ENCODE data around the gene RNF149. TPM values are rescaled to one million over a fixed set of nuclear protein-coding genes. Genes with fewer than 3 reads are reported as not detected.

RNF149 gene
- total and polyA plus RNA-seq, 8 donors = 51.5 to 111 (median 66.5) TPM

GRCh38 chr2:101348883-101349282 is 40.4 kb upstream of the RNF149 start:
- Histone ChIP-seq H3K9me3 (no peaks in the 10 kb centered on the region), H3K4me3 (no peak overlapping the region), H3K27ac (no peak overlapping the region), H3K27me3 (no peaks in the 10 kb centered on the region), H3K36me3 (no peaks in the 10 kb centered on the region), H3K4me1 (no peaks in the 10 kb centered on the region)
- intact Hi-C loops (cut with DNase I) = no loop called here
- ATAC-seq (no peak), DNase-seq (no peak)
- TF ChIP-seq, protein P1, sequence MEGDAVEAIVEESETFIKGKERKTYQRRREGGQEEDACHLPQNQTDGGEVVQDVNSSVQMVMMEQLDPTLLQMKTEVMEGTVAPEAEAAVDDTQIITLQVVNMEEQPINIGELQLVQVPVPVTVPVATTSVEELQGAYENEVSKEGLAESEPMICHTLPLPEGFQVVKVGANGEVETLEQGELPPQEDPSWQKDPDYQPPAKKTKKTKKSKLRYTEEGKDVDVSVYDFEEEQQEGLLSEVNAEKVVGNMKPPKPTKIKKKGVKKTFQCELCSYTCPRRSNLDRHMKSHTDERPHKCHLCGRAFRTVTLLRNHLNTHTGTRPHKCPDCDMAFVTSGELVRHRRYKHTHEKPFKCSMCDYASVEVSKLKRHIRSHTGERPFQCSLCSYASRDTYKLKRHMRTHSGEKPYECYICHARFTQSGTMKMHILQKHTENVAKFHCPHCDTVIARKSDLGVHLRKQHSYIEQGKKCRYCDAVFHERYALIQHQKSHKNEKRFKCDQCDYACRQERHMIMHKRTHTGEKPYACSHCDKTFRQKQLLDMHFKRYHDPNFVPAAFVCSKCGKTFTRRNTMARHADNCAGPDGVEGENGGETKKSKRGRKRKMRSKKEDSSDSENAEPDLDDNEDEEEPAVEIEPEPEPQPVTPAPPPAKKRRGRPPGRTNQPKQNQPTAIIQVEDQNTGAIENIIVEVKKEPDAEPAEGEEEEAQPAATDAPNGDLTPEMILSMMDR (IDR thresholded peaks at IDR 0.05) = no peak

DNA sequence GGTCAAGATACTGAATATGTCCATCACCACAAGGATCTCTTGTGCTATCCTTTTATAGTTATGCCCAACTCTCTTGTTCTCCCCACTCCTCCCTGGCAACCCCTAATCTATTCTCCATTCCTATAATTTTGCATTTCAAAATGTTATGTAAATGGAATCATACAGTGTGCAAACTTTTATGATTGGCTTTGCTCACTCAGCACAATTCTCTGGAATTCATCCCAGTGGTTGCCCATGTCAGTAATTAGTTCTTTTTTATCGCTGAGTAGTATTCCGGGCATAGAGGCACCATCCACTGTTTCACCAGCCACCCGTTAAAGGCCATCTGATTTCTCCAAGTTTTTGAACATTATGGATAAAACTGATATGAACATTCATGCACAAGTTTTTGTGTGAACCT is 38.4 kb upstream of the RNF149 start:
- H3K36me3 ChIP-seq = no peaks in the 10 kb centered on the region
- H3K4me3 ChIP-seq = no peak overlapping the region
- ATAC-seq = no peak
- TF ChIP-seq, protein P1 (IDR thresholded peaks at IDR 0.05) = no peak
- H3K27ac ChIP-seq = no peak overlapping the region
- no peaks in the 10 kb centered on the region for H3K9me3 ChIP-seq
- H3K27me3 ChIP-seq = no peaks in the 10 kb centered on the region
- DNase-seq = no peak
- intact Hi-C loops (cut with DNase I) = no loop called here
- peaks cover 0 to 7% of the 10 kb centered on the region in 2 donors for H3K4me1 ChIP-seq

- DNase-seq = no peak
- TF ChIP-seq, protein P1 (IDR thresholded peaks at IDR 0.05) = no peak
- Histone ChIP-seq H3K9me3 (no peaks in the 10 kb centered on the region), H3K4me3 (no peak overlapping the region), H3K27me3 (no peaks in the 10 kb centered on the region), H3K36me3 (no peaks in the 10 kb centered on the region), H3K27ac (no peak overlapping the region), H3K4me1 (peaks cover 6 to 29% of the 10 kb centered on the region in 2 donors)
- no peak for ATAC-seq
- intact Hi-C loops (cut with DNase I) = no loop called here
Observed at GRCh38 chr2:101344137-101344536, 35.6 kb upstream of the RNF149 start.

DNA sequence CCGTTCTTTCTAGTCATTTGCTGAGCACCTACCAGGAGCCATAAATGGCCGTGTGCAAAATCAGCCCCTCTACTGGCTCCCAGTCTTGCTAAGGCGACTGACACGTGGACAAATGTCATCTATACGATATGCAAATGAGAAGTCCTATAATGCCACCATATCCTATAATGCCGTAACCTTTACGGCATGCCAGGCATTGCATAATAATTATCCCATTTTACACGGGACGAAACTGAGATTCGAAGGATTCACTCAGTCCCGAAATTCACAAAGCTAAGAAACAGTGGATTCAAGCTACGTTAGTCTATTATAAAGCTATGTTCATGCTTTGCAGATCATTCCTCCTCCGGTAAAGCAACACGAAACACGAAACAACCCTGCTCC is 34.1 kb upstream of the RNF149 start:
- TF ChIP-seq, protein P1 (IDR thresholded peaks at IDR 0.05) = no peak
- H3K36me3 ChIP-seq = no peaks in the 10 kb centered on the region
- ATAC-seq = no peak
- intact Hi-C loops (cut with DNase I) = no loop called here
- no peaks in the 10 kb centered on the region for H3K9me3 ChIP-seq
- no peak overlapping the region for H3K4me3 ChIP-seq
- H3K27me3 ChIP-seq = no peaks in the 10 kb centered on the region
- DNase-seq = no peak
- no peak overlapping the region for H3K27ac ChIP-seq
- H3K4me1 ChIP-seq = peaks cover 6 to 29% of the 10 kb centered on the region in 2 donors

DNA sequence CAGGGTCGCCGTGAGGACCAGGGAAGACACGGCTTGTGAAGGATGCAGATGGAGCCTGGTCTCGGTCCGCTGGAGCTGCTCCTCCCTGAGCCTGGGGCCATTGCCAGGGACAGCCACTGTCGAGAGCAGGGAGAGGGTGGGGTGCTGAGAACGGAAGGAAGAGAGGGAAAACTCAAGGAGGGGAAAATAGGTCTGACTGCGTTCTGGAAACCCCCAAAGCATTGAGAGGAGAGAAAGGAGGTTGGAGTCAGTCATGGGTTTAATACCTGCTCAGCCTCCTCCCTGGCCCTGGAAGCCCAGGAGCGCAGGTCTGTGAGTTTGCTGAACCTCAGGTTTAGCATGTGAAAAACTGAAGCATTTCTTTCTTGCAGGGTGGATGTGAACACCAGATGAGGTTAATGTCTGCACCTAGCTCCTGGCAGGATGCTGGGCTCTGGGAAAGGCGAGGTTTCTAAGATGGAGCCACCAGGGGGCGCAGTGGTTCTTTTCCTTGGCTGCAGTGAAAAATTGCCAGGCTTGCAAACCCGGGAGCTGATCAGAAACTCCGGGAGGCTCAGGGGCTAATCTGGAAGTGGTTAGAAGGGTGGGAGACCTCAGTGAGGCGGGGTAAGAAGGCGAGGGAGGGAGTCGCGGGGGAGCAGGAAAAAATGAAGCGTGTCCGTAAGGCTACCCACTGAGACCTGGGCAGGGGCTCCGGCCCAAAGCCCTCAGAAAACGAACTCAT is 33.6 kb upstream of the RNF149 start:
- Histone ChIP-seq H3K36me3 (no peaks in the 10 kb centered on the region), H3K9me3 (no peaks in the 10 kb centered on the region), H3K27me3 (no peaks in the 10 kb centered on the region), H3K4me1 (peaks cover 6 to 29% of the 10 kb centered on the region in 2 donors), H3K4me3 (no peak overlapping the region), H3K27ac (no peak overlapping the region)
- DNase-seq = peak; percentile 38 to 87 (median 64)
- peak; percentile 83 for ATAC-seq
- intact Hi-C loops (cut with DNase I) = no loop called here
- TF ChIP-seq, protein P1 (IDR thresholded peaks at IDR 0.05) = peak; percentile 79 to 96
